HG03196 (cell line): ENCODE results near the gene DSCAM.

Experiments
- ATAC-seq: cut with Tn5 transposase; IDR thresholded peaks from one replicate; pipeline ENCODE4 v1.9.1; 2021; ENCODE audit not compliant: unreplicated experiment

DSCAM gene

GRCh38 chr21:39965026-39965425 is 881.9 kb downstream of the DSCAM start:
- no peak for ATAC-seq

- ATAC-seq = no peak
Measured at GRCh38 chr21:39961251-39961650, 885.7 kb downstream of the DSCAM start.
